Raji (cell line): ENCODE measurements around the gene BANP.

Source experiments
- POLR2A ChIP-seq: IDR thresholded peaks from 2 replicates; pipeline ENCODE4 v1.6.1; 2011; ENCODE audit warnings: low read depth, low read length, control low read depth; ENCODE audit not compliant: insufficient read depth

Gene BANP

DNA sequence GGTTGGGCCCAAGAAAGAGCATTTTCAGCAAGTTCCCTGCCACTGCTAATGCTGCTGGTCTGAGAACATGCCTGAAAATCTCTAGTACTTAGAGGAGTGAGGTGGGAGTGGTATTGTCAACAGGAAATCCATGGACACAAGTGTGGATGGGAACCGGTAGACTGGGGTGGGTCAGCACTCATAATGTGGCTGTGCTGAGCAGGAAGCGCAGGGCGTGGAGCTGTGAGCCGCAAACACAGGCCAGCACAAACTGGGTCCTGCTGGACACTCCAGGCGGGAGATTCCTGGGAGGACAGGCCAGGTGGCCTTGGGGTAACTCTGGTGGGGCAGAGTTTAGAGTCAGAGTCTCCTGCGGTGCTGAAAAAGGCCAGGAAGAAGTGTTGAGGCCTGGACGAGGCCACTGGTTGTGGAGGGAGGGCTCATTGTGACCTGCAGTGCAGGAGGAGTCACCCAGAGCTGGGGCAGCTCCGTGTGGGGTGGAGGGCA is 62.6 kb downstream of the BANP start:
- no peak for TF ChIP-seq POLR2A

DNA sequence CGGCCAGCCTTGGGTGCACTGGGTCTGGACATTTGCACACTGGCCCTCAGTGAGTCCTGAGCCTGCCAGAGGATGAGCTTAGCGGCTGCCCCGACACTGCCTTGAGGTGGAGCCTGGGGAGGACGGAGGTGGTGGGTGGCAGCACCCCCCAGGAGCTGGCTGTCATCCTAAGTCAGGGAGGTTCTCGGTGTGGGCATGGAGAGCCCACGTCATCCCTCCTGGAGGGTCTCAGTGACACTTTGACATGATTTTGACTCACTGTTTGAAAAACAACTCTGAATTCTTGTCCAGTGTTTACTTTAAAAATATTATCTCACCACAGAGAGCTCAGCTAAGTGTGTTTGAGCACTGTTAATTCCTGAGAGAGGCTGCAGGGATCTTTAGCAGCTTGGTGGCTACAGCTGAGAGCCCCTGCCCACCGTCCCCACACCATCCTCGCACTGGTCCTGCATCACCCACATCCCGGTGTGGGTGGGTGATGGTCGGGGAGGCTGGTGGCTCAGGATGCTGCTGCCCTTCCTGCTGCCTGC is 63.1 kb downstream of the BANP start:
- TF ChIP-seq POLR2A, result no peak

- no peak for TF ChIP-seq POLR2A
Measured at GRCh38 chr16:88014954-88015805, 63.9 kb downstream of the BANP start.

- TF ChIP-seq POLR2A, result no peak
Measured at GRCh38 chr16:88015806-88016140, 64.5 kb downstream of the BANP start.

- TF ChIP-seq POLR2A, result no peak
Measured at GRCh38 chr16:88016964-88017363, 65.7 kb downstream of the BANP start.

GRCh38 chr16:88017587-88018101 is 66.4 kb downstream of the BANP start:
- TF ChIP-seq POLR2A, result no peak

DNA sequence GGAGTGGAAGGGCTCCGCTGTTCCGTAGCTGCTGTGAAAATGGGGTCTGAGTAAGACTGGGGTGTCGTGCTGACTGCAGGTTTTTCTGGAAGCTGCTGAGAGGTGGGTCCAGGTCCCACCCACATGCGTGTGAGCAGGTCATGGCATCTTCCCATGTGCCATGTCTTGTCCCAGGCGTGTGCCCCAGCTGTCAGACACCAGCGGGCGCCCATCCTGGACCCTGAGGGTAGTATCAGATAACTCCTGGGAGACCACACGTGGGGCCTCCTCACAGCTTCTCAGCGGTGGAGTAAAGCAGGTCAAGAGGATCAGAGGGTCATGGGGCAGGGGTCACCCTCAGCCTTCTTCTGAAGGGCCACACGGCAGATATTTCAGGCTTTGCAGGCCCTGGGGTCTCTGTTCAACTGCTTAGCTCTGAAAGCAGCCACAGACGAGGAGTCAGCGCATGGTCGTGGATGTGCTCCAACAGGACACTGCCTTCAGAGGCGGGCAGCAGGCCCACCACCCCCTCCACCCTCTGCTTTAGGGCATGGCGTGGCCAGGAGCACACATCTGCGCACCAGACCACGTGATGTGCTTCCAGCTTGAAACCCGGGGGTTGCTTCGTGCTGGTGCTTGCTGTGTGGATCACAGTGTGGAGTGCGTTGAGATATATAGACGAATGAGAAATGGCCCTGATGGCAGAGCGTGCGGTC is 68.7 kb downstream of the BANP start:
- no peak for TF ChIP-seq POLR2A

DNA sequence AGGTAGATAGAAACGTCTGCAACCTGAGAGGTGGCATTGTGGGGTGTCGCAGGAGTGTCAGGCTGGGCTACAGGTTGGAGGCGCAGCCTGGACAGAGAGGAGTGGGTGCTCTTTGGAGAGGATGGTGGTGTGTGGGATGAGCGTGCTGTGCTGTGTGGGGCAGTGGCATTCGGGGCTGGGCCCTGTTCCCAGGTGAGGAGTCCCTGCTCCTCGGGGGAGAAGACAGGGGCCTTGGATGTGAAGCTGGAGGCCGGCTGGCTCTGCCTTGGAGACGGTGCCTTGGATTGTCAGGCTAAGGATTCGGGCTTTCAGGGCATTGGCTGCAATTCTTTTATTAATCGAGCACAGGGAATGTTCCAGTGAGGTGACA is 69.3 kb downstream of the BANP start:
- TF ChIP-seq POLR2A, result no peak

- no peak for TF ChIP-seq POLR2A
Measured at GRCh38 chr16:88022076-88023042, 71.1 kb downstream of the BANP start.

GRCh38 chr16:88023366-88023765 is 72.1 kb downstream of the BANP start:
- no peak for TF ChIP-seq POLR2A

DNA sequence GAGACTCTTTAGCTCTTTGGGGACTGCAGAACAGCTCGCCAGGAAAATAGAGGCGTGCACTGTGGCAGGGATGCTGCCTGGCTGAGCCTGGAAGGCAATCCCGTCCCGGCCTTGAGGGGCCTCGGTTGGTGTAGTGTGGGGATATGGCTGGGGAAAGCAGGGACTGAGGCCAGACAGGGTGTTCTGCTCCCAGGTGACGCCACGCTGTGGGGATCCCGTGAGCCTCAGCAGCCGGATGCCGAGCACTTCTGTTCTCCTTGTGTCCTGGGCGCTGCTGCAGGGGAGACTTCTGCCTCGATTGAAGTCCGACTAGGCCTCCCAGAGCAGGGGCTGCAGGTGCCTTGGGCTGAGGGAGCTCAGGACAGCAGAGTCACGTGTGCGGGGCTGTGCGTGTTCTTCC is 72.6 kb downstream of the BANP start:
- TF ChIP-seq POLR2A, result no peak

- TF ChIP-seq POLR2A, result no peak
Measured at GRCh38 chr16:88026964-88027938, 76.0 kb downstream of the BANP start.

DNA sequence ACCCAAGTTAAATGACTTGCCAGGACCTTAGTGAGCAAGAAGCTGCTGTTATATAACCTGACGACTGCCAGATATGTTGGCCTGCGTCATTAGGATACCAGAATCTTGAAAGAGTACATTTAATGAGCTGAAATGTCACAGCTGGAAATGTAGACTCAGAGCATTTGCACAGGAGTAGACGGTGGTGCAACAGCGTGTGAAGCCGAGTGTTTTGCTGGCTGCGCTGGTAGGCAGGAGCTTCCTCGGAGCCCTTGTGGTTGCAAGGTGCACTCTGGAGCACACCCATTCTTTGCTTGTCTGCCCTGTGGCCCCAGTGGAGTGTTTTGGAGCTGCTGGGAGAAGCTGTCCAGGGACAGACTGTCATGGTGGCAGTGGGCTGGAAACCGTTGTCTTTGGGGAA is 79.3 kb downstream of the BANP start:
- TF ChIP-seq POLR2A, result no peak

- TF ChIP-seq POLR2A, result no peak
Measured at GRCh38 chr16:88034770-88035169, 83.5 kb downstream of the BANP start.

DNA sequence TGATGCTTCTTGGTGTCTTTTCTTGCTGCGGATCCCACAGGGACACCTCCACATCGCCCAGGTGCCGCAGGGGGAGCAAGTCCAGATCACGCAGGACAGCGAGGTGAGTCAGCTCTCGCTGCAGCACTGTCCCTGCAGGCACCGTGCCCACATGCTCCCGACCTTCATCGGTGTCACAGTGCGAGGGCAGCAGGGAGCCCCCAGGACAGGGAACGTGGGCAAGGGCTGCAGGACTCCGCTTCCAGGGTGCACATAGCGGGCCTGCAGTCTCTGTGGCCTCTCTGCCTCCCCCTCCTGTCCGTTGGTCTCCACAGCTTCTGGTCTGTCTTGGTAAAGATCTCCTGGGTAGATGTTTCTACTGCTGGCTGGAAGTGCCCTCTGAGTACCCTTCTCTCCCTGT is 84.1 kb downstream of the BANP start:
- no peak for TF ChIP-seq POLR2A
